ENCODE results near the gene CAMSAP1.

CAMSAP1 gene

GRCh38 chr9:135877791-135878527, 29.4 kb downstream of the CAMSAP1 start:
- Histone ChIP-seq H3K27me3 (ENCODE audit: insufficient read depth, poor library complexity, severe bottlenecking) (no peaks in the 10 kb centered on the region), H3K9me3 (ENCODE audit: severe bottlenecking) (no peaks in the 10 kb centered on the region), H3K36me3 (ENCODE audit: low read depth) (peaks cover 8% of the 10 kb centered on the region; the same call in 1 of the 2 replicates), H3K4me1 (ENCODE audit: insufficient read depth, poor library complexity, severe bottlenecking) (no peaks in the 10 kb centered on the region), H3K4me3 (ENCODE audit: severe bottlenecking) (no peak overlapping the region), H3K27ac (ENCODE audit: poor library complexity, severe bottlenecking) (no peak overlapping the region)
- TF ChIP-seq CTCF (IDR thresholded peaks at IDR 0.05; ENCODE audit: poor library complexity, severe bottlenecking): no peak
- DNase-seq (ENCODE audit: low spot score) (no peak), ATAC-seq (ENCODE audit: low read depth) (no peak)

- H3K27me3 ChIP-seq (ENCODE audit: insufficient read depth, poor library complexity, severe bottlenecking): no peaks in the 10 kb centered on the region
- TF ChIP-seq CTCF (IDR thresholded peaks at IDR 0.05; ENCODE audit: poor library complexity, severe bottlenecking): no peak
- DNase-seq (ENCODE audit: low spot score) (no peak), ATAC-seq (ENCODE audit: low read depth) (no peak)
- H3K9me3 ChIP-seq (ENCODE audit: severe bottlenecking): no peaks in the 10 kb centered on the region
- peaks cover 8% of the 10 kb centered on the region; the same call in 1 of the 2 replicates for H3K36me3 ChIP-seq (ENCODE audit: low read depth)
- H3K4me3 ChIP-seq (ENCODE audit: severe bottlenecking): no peak overlapping the region
- no peaks in the 10 kb centered on the region for H3K4me1 ChIP-seq (ENCODE audit: insufficient read depth, poor library complexity, severe bottlenecking)
- H3K27ac ChIP-seq (ENCODE audit: poor library complexity, severe bottlenecking): no peak overlapping the region
Measured at GRCh38 chr9:135876936-135877335, 30.4 kb downstream of the CAMSAP1 start.

- ATAC-seq (ENCODE audit: low read depth): no peak
- Histone ChIP-seq H3K9me3 (ENCODE audit: severe bottlenecking) (no peaks in the 10 kb centered on the region), H3K27me3 (ENCODE audit: insufficient read depth, poor library complexity, severe bottlenecking) (no peaks in the 10 kb centered on the region), H3K36me3 (ENCODE audit: low read depth) (no peaks in the 10 kb centered on the region), H3K27ac (ENCODE audit: poor library complexity, severe bottlenecking) (no peak overlapping the region), H3K4me3 (ENCODE audit: severe bottlenecking) (no peak overlapping the region), H3K4me1 (ENCODE audit: insufficient read depth, poor library complexity, severe bottlenecking) (no peaks in the 10 kb centered on the region)
- no peak for TF ChIP-seq CTCF (IDR thresholded peaks at IDR 0.05; ENCODE audit: poor library complexity, severe bottlenecking)
- no peak for DNase-seq (ENCODE audit: low spot score)
Measured at GRCh38 chr9:135874859-135875258, 32.5 kb downstream of the CAMSAP1 start.

DNA sequence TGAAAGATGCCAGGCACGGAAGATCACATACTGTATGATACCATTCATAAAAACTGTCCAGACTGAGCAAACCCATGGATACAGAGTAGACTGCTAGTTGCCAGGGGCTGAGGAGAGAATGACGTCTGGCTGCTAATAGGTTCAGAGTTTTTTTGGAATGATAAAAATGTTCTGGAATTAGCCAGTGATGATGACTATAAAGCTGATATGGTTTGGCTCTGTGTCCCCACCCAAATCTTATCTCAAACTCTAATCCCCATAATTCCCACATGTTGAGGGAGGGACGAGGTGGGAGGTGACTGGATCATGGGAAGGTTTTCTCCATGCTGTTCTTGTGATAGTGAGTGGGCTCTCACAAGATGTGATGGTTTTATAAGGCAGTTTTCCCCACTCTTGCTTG, 37.4 kb downstream of the CAMSAP1 start:
- no peak for TF ChIP-seq CTCF (IDR thresholded peaks at IDR 0.05; ENCODE audit: poor library complexity, severe bottlenecking)
- DNase-seq (ENCODE audit: low spot score): no peak

GRCh38 chr9:135865531-135865930, 41.8 kb downstream of the CAMSAP1 start:
- no peak for DNase-seq (ENCODE audit: low spot score)
- Histone ChIP-seq H3K36me3 (ENCODE audit: low read depth) (0 out of 2 replicates have a peak, but pooled peaks cover 6% of the 10 kb centered on the region), H3K4me1 (ENCODE audit: insufficient read depth, poor library complexity, severe bottlenecking) (no peaks in the 10 kb centered on the region), H3K9me3 (ENCODE audit: severe bottlenecking) (no peaks in the 10 kb centered on the region), H3K27ac (ENCODE audit: poor library complexity, severe bottlenecking) (no peak overlapping the region), H3K4me3 (ENCODE audit: severe bottlenecking) (no peak overlapping the region), H3K27me3 (ENCODE audit: insufficient read depth, poor library complexity, severe bottlenecking) (no peaks in the 10 kb centered on the region)
- no peak; the same call in 2 of the 3 replicates for ATAC-seq (ENCODE audit: low read depth)
- no peak for TF ChIP-seq CTCF (IDR thresholded peaks at IDR 0.05; ENCODE audit: poor library complexity, severe bottlenecking)

More for the DNA sequence above, 37.4 kb downstream of the CAMSAP1 start:
- H3K27ac ChIP-seq (ENCODE audit: poor library complexity, severe bottlenecking): no peak overlapping the region
- ATAC-seq (ENCODE audit: low read depth): no peak
- no peaks in the 10 kb centered on the region for H3K9me3 ChIP-seq (ENCODE audit: severe bottlenecking)
- no peaks in the 10 kb centered on the region for H3K27me3 ChIP-seq (ENCODE audit: insufficient read depth, poor library complexity, severe bottlenecking)
- no peak overlapping the region for H3K4me3 ChIP-seq (ENCODE audit: severe bottlenecking)
- no peaks in the 10 kb centered on the region for H3K4me1 ChIP-seq (ENCODE audit: insufficient read depth, poor library complexity, severe bottlenecking)
- 0 out of 2 replicates have a peak, but pooled peaks cover 3% of the 10 kb centered on the region for H3K36me3 ChIP-seq (ENCODE audit: low read depth)

All from RWPE2 (cell line).